HG03571 (cell line): ENCODE results near the gene DCAF7.

Source experiments
- ATAC-seq: cut with Tn5 transposase; IDR thresholded peaks from one replicate; pipeline ENCODE4 v1.9.1; 2021; ENCODE audit not compliant: unreplicated experiment

DCAF7 gene

DNA sequence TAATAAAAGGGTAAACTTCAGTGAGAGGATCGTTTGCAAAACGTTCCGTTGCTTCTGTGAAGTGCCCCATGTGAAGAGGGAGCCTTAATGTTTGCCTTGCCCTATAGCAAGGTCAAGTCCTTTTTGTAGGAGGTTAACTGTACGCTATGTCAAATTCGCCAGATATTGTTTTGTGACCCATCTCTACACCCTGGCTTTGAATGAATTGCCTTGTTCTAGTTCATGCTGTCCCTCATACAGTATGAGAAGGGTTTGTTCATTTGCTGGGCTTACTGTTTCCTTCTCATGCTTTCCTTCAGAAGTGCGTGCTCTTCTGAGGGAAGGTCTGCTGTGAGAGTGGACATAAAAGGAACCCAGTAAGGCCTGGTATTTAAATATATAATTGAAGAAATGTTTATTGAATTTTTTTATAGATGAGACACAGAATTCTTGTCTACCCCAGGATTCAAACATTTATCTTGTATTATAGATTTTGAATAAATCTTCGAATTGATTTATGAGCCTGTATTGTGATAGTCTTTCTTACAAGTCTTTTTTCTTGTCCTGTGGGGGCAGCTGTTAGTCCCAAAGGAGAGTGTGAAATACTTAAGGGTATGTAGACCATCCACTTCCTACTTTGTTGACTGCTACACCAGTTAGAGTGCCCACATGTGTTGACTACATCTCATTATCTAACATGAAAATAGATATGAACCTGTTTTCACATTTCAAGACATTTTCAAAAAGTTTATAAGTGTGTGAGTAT is 73.7 kb downstream of the DCAF7 start:
- no peak for ATAC-seq

DNA sequence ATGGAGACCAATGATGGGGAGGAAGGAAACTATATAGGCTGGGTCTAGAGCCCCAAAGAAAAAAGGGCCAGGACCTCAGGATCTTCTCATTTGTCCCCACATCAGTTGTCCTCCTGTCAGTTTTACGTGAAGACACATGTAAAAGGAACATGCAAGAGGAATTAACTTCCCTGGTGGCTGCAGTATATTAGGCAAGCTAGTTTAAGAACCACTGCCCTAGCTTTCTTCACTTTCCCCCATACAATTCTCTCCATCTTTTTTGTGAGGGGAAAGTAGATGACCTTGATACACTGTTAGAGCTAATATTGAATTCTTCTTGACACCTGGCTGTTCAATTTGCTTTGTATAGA is 74.2 kb downstream of the DCAF7 start:
- no peak for ATAC-seq

- no peak for ATAC-seq
Observed at GRCh38 chr17:63626551-63627180, 76.4 kb downstream of the DCAF7 start.

- ATAC-seq: no peak
Observed at GRCh38 chr17:63629627-63630026, 79.3 kb downstream of the DCAF7 start.

GRCh38 chr17:63631062-63631461 is 80.8 kb downstream of the DCAF7 start:
- ATAC-seq: no peak

DNA sequence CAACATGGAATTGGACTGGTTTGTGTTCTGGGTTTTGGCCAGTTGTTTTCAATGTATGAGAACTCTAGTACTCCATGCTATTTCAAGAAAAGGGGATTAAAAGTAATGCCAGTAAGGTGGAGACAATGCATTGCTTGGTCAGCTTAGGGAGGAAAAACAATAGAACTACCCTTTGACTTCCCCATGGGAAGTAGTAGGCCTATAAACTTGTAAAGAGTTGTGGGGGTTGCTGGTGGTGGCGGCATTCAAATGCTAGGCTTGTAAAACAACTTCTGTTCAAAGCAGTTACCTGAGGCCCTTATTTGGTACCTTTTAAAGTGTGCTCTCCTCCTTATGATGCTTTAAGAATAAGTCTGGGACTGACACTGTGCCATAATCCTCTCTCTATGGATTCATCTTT is 81.3 kb downstream of the DCAF7 start:
- no peak for ATAC-seq

GRCh38 chr17:63633742-63634141 is 83.5 kb downstream of the DCAF7 start:
- ATAC-seq: no peak

DNA sequence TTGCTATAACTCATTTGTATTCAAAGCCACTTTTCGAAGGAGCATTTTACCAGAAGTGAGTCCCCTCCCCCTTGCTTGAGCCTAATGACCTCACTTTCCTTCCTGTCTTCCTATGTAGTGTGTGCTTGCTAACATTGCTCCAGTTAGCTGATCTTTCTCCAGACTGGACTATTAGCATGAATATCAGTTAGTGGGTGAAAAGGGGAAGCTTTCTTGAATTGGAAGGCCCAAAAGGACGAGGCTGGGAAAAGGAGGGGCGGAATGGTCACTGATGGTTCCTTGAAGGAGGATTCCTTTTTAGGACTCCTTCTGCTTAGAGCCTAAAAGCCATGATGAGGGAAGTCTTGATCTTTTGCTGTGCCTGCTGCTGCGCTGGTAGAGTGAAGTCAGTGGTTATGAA is 83.9 kb downstream of the DCAF7 start:
- no peak for ATAC-seq

- no peak for ATAC-seq
Observed at GRCh38 chr17:63634816-63635215, 84.5 kb downstream of the DCAF7 start.

DNA sequence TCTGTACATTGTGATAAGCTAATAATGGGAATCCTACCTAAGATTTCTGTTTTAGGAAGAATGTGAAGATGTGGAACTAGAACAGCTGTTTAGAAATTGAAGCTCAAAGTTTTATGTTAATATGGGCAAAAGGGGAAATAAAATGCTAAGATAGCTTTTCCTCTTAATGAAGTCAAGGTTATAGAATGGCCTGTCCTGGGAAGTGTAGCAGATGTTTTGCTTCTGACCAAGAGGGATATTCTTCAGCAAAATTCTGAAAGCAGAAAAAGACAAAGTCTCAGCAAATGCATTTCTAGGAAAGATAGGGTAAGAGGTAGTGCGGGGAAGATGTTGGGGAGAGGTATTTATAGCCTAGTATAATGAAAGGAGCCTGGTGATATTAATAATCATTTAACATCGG is 85.0 kb downstream of the DCAF7 start:
- no peak for ATAC-seq

DNA sequence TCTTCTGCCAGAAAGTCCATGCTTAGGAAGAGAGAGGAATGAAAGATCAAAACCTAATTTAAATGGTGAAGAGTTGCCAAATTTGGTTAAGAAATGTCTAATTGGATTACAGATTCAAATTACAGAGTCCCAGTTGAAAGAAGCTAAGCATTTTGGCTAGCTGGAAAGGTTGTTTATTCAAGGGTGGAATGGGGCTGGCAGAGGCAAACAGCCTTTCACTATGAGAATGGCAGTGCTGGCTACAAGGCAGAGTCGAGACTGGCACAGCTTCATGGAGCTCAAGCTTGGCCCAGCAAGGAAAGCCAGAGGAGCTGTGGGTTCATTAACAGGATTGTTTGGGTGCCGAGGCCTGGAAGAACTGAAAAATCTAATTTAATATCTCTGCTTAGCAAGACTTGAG is 85.5 kb downstream of the DCAF7 start:
- no peak for ATAC-seq

- no peak for ATAC-seq
Observed at GRCh38 chr17:63639125-63639524, 88.8 kb downstream of the DCAF7 start.

DNA sequence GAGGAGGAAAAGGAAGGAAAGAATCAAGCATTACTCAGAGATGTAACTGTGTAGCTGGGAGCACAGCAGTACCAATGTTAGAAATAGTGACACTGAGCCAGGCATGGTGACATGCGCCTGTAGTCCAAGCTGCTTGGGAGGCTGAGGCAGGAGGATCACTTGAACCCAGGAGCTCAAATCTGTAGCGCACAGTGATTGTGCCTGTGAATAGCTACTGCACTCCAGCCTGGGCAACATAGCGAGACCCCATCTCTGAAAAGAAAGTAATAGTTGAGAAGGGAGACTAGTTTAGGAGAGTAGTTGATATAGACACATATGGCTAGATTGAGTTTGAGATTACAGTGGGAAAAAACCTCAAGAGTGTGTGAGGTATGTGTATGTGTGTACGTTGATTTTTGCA is 89.8 kb downstream of the DCAF7 start:
- no peak for ATAC-seq

DNA sequence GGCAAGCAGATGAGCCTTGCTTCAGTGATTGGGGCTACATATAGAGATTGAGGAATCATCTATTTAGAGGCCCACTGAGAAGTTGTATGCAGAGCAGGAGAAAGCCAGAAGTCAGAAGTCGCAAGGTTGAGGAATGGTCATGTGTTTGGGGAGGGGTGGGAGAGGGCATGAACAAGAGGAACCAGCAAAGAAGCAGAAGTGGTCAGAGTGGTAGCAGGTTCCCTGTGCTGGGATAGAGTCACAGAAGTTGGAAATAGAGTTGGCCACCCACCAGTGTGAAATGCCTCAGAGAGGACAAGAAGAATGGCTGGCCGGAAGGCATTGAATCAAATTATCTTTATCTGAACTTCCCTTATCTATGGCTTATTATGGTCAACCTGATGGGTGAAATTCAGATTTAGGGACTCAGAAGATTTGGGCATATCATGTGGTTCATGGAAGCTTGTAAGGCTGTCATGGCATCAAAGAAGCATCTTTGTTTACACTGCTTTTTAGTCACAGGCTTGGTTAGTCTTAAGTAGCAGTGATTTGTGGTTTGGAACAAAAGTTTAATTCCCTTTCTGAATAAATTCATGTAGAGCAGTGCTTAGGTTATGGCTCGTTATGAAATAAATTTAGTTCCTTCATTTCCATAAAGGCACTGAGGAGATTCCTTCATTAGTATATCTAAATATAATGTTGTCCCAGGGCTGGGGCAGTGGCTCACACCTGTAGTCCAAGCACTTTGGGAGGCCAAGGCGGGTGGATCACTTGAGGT is 91.6 kb downstream of the DCAF7 start:
- ATAC-seq: no peak
